ENCODE results near the gene RMDN3.

Gene RMDN3, protein sequence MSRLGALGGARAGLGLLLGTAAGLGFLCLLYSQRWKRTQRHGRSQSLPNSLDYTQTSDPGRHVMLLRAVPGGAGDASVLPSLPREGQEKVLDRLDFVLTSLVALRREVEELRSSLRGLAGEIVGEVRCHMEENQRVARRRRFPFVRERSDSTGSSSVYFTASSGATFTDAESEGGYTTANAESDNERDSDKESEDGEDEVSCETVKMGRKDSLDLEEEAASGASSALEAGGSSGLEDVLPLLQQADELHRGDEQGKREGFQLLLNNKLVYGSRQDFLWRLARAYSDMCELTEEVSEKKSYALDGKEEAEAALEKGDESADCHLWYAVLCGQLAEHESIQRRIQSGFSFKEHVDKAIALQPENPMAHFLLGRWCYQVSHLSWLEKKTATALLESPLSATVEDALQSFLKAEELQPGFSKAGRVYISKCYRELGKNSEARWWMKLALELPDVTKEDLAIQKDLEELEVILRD

GRCh38 chr15:40754883-40755811 lies at the start of gene RMDN3:
Gene RMDN3 (minus strand): TSS chr15:40755254. CDS start chr15:40754783, 471 bp downstream.
- DNase-seq = peak; percentile 75

DNA sequence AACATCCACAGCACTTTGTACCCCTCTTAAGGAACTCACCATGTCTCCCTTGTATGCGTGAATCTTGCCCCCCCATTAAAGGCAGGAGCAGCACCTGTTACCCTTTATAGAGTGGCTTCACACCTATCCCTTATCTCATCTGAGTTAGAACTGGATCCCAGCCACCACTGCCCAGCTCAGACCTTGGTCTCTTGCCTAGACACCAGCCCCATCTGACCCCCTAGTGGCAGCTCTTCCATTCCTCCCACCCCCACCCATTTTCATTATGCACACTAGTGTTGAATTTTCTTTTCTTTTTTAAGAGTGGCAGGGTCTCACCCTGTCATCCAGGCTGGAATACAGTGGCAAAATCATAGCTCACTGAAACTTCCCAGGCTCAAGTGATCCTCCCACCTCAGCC lies 48.6 kb upstream of the RMDN3 start:
- no peak for DNase-seq

GRCh38 chr15:40803076-40803475 lies 48.0 kb upstream of the RMDN3 start:
- no peak for DNase-seq

- DNase-seq = no peak
Measured at GRCh38 chr15:40799523-40799922, 44.5 kb upstream of the RMDN3 start.

DNA sequence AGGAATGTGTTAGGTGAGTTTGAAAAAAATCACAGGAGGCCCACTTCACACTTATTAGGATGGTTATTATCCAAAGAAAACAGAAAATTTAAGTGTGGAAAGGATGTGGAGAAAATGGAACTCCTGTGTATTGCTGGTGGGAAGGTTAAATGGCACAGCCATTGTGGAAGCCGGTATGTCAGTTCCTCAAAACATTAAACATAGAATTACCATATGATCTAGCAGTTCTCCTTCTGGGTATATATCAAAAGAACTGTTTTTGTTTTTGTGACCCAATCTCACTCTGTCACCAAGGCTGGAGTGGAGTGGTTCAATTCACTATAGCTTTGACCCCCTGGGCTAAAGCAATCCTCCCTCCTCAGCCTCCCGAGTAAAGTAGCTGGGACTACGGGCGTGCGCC lies 41.5 kb upstream of the RMDN3 start:
- no peak for DNase-seq

GRCh38 chr15:40796041-40796440 lies 41.0 kb upstream of the RMDN3 start:
- DNase-seq = no peak

- DNase-seq = peak; percentile 86
Measured at GRCh38 chr15:40793216-40793989, 38.3 kb upstream of the RMDN3 start.

DNA sequence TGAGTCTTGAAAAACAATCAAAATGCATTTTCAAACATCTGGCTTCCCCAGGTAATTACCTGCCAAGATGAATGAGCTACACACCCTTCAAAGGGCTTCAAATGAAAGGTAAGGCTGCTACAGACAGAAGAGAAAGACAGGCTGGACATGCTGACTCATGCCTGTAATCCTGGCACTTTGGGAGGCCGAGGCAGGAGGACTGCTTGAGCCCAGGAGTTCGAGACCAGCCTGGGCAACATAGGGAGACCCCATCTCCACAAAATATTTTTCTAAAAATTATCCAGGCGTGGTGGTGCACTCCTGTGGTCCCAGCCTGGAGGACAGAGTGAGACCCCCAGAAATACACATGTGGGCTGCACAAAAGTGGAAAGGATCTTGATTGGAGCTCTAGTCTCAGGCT lies 37.3 kb upstream of the RMDN3 start:
- no peak for DNase-seq

DNA sequence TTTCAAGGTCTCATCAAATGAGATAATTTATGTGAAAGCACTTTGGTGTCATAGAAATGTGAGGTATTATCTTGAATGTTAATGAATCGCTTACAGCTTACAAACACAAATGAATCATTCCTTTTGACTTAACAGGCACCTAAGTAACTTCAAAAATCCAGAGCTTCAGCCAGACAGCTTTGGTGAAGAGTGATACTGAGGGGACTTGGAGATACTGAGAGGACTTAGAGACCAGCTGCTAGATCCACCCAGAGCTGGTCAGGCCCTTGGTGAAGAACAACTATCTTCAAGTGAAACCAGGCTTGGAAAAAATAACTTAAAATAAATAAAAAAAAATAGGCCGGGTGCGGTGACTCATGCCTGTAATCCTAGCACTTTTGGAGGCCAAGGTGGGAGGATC lies 35.7 kb upstream of the RMDN3 start:
- DNase-seq = no peak

DNA sequence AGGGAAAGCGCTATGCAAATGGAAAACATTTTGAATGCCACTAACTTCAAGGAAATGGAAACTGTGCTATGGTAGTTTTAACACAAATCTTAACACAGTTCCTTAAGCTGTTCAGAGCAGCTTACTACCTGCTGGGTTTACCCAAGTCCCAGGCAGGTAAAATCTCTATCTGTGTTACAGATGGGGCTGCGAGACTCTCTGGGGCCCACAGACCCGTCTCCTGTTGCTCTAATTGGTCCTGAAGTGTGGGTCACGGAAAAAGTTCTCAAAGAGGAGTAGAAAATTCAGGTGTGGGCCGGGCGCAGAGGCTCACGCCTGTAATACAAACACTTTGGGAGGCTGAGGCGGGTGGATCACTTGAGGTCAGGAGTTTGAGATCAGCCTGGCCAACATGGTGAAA lies 34.9 kb upstream of the RMDN3 start:
- DNase-seq = no peak

- DNase-seq = no peak
Measured at GRCh38 chr15:40789119-40789518, 34.1 kb upstream of the RMDN3 start.

GRCh38 chr15:40787991-40788390 lies 32.9 kb upstream of the RMDN3 start:
- no peak for DNase-seq

DNA sequence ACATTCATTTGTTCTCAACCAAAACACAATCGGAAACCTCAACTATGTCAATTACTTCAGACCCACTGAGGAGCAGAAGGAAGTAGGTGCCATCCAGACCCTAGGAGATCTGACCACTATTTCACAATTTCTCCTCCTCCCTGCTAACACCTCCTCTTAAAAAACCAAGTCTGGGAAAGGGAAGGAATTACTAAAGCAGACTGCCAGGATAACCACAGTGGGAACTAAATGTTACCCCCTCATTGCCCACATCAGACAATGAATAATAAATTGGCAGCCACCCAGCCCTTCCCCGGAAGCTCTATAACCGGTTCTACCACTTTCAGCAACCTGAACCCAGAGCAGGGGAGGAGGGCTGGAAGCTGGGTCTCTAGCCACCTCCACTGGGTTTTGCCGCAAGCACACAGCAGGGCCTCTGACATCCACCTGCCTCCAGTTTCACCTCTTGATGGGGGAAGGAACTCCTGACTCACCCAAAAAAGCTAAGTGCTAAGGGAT lies 32.3 kb upstream of the RMDN3 start:
- DNase-seq = no peak

GRCh38 chr15:40785814-40786213 lies 30.8 kb upstream of the RMDN3 start:
- no peak for DNase-seq

- no peak for DNase-seq
Measured at GRCh38 chr15:40785164-40785563, 30.1 kb upstream of the RMDN3 start.

DNA sequence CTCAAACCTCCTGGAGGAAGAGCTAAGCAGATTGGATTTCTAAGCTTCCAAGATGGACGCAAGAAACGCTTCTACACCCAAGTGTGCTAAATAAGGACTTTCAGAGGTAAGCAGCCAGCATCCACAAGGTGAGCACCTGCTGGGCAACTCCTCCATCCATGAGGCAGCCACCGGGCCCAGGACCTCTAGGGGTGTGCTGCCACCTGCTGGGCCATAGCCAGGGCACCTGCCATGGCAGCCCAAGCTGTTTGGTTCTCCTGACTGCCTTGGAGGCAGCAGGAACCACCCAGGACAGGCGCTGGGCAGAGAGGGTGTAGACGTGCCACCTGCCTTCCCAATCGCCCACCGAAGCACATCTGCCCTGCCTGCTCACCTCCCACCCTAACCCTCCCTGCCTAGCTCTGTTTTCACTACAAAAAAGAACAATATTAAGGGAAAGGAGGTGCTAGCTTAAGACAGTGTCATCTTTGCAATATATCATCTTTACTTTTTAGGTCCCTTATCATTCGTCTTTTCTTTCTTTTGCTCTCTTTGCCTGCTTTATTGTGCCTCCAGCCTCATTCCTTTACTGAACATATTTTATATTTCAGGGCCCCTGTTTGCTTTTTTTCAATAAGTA lies 27.7 kb upstream of the RMDN3 start:
- no peak for DNase-seq

- no peak for DNase-seq
Measured at GRCh38 chr15:40776537-40777141, 21.6 kb upstream of the RMDN3 start.

GRCh38 chr15:40775740-40776536 lies 20.9 kb upstream of the RMDN3 start:
- DNase-seq = no peak

DNA sequence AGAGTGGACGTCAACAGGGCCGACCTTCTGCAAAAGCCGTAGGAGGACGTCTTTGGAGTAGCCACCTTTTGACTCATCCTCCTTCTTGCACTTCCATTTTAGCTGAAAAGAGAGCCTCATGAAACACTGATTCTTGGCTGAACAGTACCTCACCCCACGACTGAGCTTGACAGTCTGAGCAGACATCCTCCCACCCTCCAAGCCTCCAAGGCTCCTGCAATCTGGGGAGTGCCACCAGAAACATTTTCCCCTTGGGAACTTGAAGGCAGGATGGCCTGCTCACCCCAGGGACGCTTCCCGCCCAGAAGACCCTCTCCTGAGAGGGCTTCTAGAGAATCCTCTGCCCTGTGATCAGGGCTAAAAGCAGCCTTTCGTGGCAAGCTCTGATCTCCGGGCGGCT lies 20.0 kb upstream of the RMDN3 start:
- DNase-seq = no peak

- DNase-seq = no peak
Measured at GRCh38 chr15:40773902-40774301, 18.8 kb upstream of the RMDN3 start.

- DNase-seq = no peak
Measured at GRCh38 chr15:40773496-40773895, 18.4 kb upstream of the RMDN3 start.
